Transverse colon (tissue), 4 donors: Measurements from ENCODE around the gene ALDOA. TPM values are rescaled to one million over a fixed set of nuclear protein-coding genes. Genes with fewer than 3 reads are reported as not detected.
A peak's percentile ranks its signal among the peaks of the same experiment; 100 is the strongest.
"Not testable (repeated sequence)": the region's sequence is repeated elsewhere in the genome, so short reads cannot be mapped to it uniquely, and the experiment has no call there.

Experiments
- DNase-seq: peaks from one replicate; pipeline ENCODE4 v3.0.0-alpha.2; 2019
- H3K27ac ChIP-seq, 4 donors: fragments of 200-600 bp; sonication (generic); 2 replicates each; pipeline ENCODE4 v1.5.1; 2016 to 2018; ENCODE audit warnings: inconsistent platforms in 4 of 4
- H3K27me3 ChIP-seq: fragments of 200-600 bp; sonication (generic); 2 replicates; pipeline ENCODE4 v1.5.1; 2017; ENCODE audit warnings: inconsistent platforms
- H3K36me3 ChIP-seq, 4 donors: fragments of 200-600 bp; sonication (generic); 2 replicates each; pipeline ENCODE4 v1.5.1; 2017 to 2019; ENCODE audit warnings: inconsistent platforms in 4 of 4
- H3K4me1 ChIP-seq, 4 donors: fragments of 200-600 bp; sonication (generic); 2 replicates each; pipeline ENCODE4 v1.5.1; 2017 to 2020; ENCODE audit warnings: inconsistent platforms in 4 of 4
- H3K4me3 ChIP-seq, 4 donors: fragments of 200-600 bp; sonication (generic); 1 replicate in 1 of 4; 2 replicates in 3 of 4; pipeline versions ENCODE4 v1.5.1 to v1.6.1; 2017 to 2019; ENCODE audit warnings: inconsistent platforms in 4 of 4
- H3K9me3 ChIP-seq, 2 donors: fragments of 200-600 bp; sonication (generic); 2 replicates each; pipeline ENCODE4 v1.5.1; 2017 to 2019; ENCODE audit warnings: inconsistent platforms in 2 of 2
- EP300 ChIP-seq: sonication (generic); formaldehyde crosslinking; IDR thresholded peaks from one replicate; pipeline ENCODE4 v1.6.1; 2017; ENCODE audit warnings: antibody characterized with exemption, low read depth
- POLR2A ChIP-seq: fragments of 450-650 bp; IDR thresholded peaks from one replicate; pipeline ENCODE4 v1.6.1; 2016; ENCODE audit warnings: antibody characterized with exemption, mild to moderate bottlenecking, moderate library complexity
- POLR2AphosphoS5 ChIP-seq, 3 donors: sonication (generic); formaldehyde crosslinking; IDR thresholded peaks; one replicate each; pipeline ENCODE4 v1.6.1; 2016; ENCODE audit warnings: antibody characterized with exemption in 3 of 3
- WGBS, 2 donors: methylation state at CpG; one replicate each; pipeline ENCODE4 v1.1.5; 2018; ENCODE audit warnings: low coverage in 1 of 2; 5-methylcytosine and 5-hydroxymethylcytosine counted together
- in situ Hi-C, 4 donors: fragments of 200-750 bp; cut with MboI; loops; one replicate each; pipeline versions ENCODE4 v1.15.0 to v1.15.1; 2017; ENCODE audit warnings: low sequenced_read_pairs in 3 of 4, low pct_ligation_motif_present in 1 of 4, low pct_unique_long_range_greater_than_20kb in 1 of 4
- intact Hi-C: fragments of 100-400 bp; cut with DNase I; formaldehyde crosslinking; loops from one replicate; pipeline ENCODE4 v1.15.1; 2023; ENCODE audit warnings: low total_unique reads
- total RNA-seq, 4 donors: library from RNA; depleted of rRNA; stranded (reverse); fragments of >200 nt; gene quantifications; one replicate each; pipeline ENCODE4 v1.1.0, GENCODE V29; 2016
- TF ChIP-seq, protein P1 (sequence below), 5 experiments: fragments of 200-600 bp in 3 of 5; fragments of 450-650 bp in 2 of 5; sonication (generic) in 3 of 5; IDR thresholded peaks; 1 replicate in 2 of 5; 2 replicates in 3 of 5; pipeline ENCODE4 v1.5.1; 2016 to 2017; ENCODE audit warnings: antibody characterized with exemption in 5 of 5, inconsistent platforms in 3 of 5, mild to moderate bottlenecking in 2 of 5, moderate library complexity in 1 of 5

The ALDOA gene
- total RNA-seq = 1,000 to 10,000 TPM in 2 of 4 donors, 100 to 1,000 TPM in 2; 778 to 1,392 (median 1,174) TPM

DNA sequence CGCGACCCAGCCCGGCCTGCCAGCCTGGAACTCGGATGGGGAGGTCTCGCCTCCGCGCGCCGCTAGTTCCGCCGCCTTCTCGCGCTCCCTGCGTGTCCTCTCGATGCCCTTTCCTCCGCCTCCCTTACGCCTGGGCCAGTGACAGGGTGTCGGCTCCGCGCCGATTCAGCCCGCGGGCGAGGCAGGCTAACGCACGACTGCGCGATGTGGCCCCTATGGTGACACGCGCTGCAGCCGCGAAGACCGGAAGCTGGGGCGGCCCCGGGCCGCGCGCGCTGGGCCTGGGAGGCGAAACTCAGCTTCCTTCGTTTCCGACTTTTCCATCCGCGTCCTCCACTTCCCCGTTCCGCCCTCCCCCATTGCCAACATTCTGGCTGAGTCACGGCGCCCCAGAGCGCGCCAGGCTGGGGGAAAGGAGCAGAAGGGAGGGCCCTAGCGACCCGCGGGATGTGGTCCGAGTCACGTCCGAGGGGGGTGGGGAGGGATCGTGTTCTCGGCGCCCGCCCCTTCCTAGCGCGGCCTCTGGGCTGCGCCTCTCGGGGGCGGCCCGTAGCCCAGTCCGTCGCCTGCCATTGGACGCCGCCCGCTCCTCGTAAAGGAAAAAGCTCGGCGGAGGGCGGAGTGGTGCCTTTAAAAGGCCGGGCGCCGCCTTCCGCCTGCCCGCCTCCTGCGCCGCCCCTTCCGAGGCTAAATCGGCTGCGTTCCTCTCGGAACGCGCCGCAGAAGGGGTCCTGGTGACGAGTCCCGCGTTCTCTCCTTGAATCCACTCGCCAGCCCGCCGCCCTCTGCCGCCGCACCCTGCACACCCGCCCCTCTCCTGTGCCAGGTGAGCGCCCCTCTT lies at the start of gene ALDOA:
Gene ALDOA, plus strand, starts transcription at position 659 of the 841 bp plus-strand sequence. CDS start 1,138 bp downstream, outside the sequence.
- H3K27me3 ChIP-seq = no peaks in the 10 kb centered on the region
- TF ChIP-seq, protein P1, sequence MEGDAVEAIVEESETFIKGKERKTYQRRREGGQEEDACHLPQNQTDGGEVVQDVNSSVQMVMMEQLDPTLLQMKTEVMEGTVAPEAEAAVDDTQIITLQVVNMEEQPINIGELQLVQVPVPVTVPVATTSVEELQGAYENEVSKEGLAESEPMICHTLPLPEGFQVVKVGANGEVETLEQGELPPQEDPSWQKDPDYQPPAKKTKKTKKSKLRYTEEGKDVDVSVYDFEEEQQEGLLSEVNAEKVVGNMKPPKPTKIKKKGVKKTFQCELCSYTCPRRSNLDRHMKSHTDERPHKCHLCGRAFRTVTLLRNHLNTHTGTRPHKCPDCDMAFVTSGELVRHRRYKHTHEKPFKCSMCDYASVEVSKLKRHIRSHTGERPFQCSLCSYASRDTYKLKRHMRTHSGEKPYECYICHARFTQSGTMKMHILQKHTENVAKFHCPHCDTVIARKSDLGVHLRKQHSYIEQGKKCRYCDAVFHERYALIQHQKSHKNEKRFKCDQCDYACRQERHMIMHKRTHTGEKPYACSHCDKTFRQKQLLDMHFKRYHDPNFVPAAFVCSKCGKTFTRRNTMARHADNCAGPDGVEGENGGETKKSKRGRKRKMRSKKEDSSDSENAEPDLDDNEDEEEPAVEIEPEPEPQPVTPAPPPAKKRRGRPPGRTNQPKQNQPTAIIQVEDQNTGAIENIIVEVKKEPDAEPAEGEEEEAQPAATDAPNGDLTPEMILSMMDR (IDR thresholded peaks at IDR 0.05) = peak in 2 of 5 experiments; percentile 11 to 29
- TF ChIP-seq EP300 (no peak), POLR2A (peak; percentile 99), POLR2AphosphoS5 (IDR thresholded peaks at IDR 0.05) (peak; percentile 96 to 99 (median 99))
- 0% methylated on average over 75 of the region's 99 CpGs; no CpG with 5 or more reads in 1 of the 2 donors for WGBS, 2 donors
- peak within 1 kb of the TSS; percentile 74 to 94 (median 82) for H3K4me3 ChIP-seq
- in situ Hi-C loops = no loop called here
- peak within 1 kb of the TSS; percentile 91 to 99 (median 98) for H3K27ac ChIP-seq
- DNase-seq = peak; percentile 97
- intact Hi-C loops = no loop called here
- peaks cover 3 to 31% (median 16%) of the 10 kb centered on the region in 4 donors for H3K36me3 ChIP-seq
- H3K9me3 ChIP-seq = no peaks in the 10 kb centered on the region
- peaks cover 41 to 60% (median 52%) of the 10 kb centered on the region in 4 donors for H3K4me1 ChIP-seq

DNA sequence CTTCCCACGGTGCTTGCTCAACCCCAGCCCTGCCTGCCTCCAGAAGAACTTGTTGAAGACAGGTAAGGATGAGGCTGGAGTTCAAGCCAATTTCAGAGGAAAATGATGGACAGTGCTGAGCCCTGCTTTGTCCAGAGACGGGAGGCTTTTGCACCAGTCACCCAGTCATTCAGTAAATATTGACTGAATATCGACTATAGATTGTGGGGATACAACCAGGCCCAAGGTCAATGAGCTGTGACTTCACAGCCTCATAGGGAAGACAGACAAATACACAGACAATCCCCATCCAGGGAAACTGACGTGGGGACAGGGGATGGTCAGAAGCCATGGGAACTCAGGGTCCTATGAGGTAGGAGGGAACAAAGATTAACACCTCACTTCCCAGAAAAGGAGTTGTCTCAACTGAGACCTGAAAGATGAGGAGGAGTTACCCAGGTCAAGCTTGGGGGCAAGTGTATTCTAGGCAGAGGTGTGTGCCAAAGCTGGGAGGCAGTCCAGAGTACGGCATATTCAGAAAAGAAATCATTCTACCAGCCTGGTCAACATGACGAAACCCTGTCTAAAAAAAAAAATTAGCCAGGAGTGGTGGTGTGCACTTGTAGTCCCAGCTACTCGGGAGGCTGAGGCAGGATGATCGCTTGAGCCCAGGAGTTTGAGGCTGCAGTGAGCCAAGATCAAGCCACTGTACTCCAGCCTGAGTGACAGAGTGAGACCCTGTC lies 48.8 kb upstream of the ALDOA start:
- no peak for DNase-seq
- Histone ChIP-seq H3K4me1 (peaks cover 0 to 10% (median 4%) of the 10 kb centered on the region in 4 donors), H3K27me3 (peaks cover 11% of the 10 kb centered on the region), H3K4me3 (no peak overlapping the region), H3K9me3 (no peaks in the 10 kb centered on the region), H3K36me3 (no peaks in the 10 kb centered on the region), H3K27ac (no peak overlapping the region)
- intact Hi-C loops (loop anchor here (5.0 kb wide), 1 partner anchor 1759 kb away; no protein-coding TSS in a partner anchor), in situ Hi-C loops (loop anchor here in 2 of 4 donors (25.0 kb wide), 2 partner anchors 154 to 329 kb away; partner anchors contain the start of genes CDIPT (in 2 of the 2) and QPRT (in 1 of the 2))
- WGBS, 2 donors = 69 to 95% methylated on average over 3 to 8 of the region's 8 CpGs
- TF ChIP-seq POLR2AphosphoS5 (IDR thresholded peaks at IDR 0.05) (no peak), POLR2A (no peak), EP300 (no peak)
- TF ChIP-seq, protein P1 (IDR thresholded peaks at IDR 0.05) = no peak

DNA sequence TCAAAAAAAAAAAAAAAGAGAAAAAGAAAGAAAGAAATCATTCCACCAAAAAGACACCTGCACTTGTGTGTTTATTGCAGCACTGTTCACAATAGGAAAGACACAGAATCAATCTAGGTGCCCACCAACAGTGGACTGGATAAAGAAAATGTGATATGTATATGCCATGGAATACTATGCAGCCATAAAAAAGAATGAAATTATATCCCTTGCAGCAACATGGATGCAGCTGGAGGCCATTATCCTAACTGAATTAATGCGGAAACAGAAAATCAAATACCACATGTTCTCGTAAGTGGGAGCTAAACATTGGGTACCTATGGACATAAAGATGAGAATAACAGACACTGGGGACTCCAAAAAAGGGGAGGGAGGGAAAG lies 48.3 kb upstream of the ALDOA start:
- H3K27me3 ChIP-seq = peaks cover 5% of the 10 kb centered on the region
- H3K9me3 ChIP-seq = no peaks in the 10 kb centered on the region
- no peak for DNase-seq
- H3K4me3 ChIP-seq = no peak overlapping the region
- TF ChIP-seq POLR2A (no peak), POLR2AphosphoS5 (IDR thresholded peaks at IDR 0.05) (no peak), EP300 (no peak)
- TF ChIP-seq, protein P1 (IDR thresholded peaks at IDR 0.05) = no peak
- H3K27ac ChIP-seq = no peak overlapping the region
- intact Hi-C loops = loop anchor here (5.0 kb wide), 1 partner anchor 1760 kb away; no protein-coding TSS in a partner anchor
- no peaks in the 10 kb centered on the region for H3K36me3 ChIP-seq
- 96 to 100% methylated on average over 2 of the region's 2 CpGs for WGBS, 2 donors
- in situ Hi-C loops = loop anchor here in 2 of 4 donors (25.0 kb wide), 2 partner anchors 155 to 330 kb away; partner anchors contain the start of genes CDIPT (in 2 of the 2) and QPRT (in 1 of the 2)
- peaks cover 0 to 10% (median 4%) of the 10 kb centered on the region in 4 donors for H3K4me1 ChIP-seq

DNA sequence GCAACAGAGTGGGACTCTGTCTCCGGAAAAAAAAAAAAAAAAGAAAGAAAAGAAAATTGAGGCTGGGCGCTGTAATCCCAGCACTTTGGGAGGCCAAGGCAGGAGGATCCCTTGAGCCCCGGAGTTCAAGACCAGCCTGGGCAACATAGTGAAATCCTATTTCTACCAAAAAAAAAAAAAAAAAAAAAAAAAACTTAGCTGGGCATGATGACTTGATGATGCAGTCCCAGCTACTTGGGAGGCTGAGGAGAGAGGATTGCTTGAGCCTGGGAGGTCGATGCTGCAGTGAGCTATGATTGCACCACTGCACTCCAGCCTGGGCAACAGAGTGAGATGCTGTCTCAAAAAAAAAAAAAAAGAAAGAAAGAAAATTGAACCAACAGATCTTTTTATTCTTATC lies 47.6 kb upstream of the ALDOA start:
- intact Hi-C loops = loop anchor here (5.0 kb wide), 1 partner anchor 1761 kb away; no protein-coding TSS in a partner anchor

More for the DNA sequence above, 47.6 kb upstream of the ALDOA start:
- WGBS, 2 donors = 87 to 90% methylated on average over 2 to 4 of the region's 4 CpGs
- H3K4me1 ChIP-seq = peaks cover 0 to 10% (median 4%) of the 10 kb centered on the region in 4 donors
- H3K27ac ChIP-seq, DNase-seq, H3K4me3 ChIP-seq, H3K9me3 ChIP-seq, H3K27me3 ChIP-seq, H3K36me3 ChIP-seq: not testable (repeated sequence)
- in situ Hi-C loops = loop anchor here in 2 of 4 donors (25.0 kb wide), 2 partner anchors 156 to 331 kb away; partner anchors contain the start of genes CDIPT (in 2 of the 2) and QPRT (in 1 of the 2)
